Effector CD8-positive, alpha-beta T cell (primary cell): Measurements from ENCODE around the gene MDM2.

Experiments used
- DNase-seq: peaks from one replicate; lab custom pipeline; 2025; lab: John Stamatoyannopoulos, UW

MDM2 gene

GRCh38 chr12:68878846-68879245 lies 70.9 kb downstream of the MDM2 start:
- no peak for DNase-seq

DNA sequence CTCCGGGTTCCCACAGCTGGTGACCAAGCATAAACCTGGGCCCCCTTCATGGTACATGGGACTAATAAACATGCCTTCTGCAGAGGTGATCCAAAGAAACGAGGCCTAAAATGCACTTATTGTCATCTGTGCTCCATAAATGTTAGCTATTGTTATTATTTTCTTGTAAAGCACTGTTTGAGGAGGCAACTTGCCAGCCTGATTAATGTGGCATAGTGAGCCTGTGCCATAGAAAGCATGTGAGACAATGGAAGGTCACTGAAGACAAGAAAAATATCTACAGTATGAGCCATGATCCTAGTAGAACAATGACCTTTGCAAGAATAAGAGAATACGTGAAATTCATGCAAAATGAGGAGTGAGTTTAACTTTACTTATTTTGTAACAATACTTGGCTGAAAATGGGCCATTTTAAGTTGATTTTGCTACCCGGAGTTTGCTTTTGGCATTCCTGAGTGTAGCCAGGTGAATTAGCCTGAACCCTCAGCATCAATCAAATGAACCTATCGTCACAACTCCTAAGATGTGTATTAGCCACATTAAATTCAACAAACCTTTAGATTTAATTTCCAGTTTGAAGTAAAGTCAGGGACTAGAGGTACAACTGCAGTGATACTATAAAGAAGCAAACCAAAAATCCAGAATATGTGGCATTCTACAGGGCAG lies 72.8 kb downstream of the MDM2 start:
- DNase-seq, result no peak

DNA sequence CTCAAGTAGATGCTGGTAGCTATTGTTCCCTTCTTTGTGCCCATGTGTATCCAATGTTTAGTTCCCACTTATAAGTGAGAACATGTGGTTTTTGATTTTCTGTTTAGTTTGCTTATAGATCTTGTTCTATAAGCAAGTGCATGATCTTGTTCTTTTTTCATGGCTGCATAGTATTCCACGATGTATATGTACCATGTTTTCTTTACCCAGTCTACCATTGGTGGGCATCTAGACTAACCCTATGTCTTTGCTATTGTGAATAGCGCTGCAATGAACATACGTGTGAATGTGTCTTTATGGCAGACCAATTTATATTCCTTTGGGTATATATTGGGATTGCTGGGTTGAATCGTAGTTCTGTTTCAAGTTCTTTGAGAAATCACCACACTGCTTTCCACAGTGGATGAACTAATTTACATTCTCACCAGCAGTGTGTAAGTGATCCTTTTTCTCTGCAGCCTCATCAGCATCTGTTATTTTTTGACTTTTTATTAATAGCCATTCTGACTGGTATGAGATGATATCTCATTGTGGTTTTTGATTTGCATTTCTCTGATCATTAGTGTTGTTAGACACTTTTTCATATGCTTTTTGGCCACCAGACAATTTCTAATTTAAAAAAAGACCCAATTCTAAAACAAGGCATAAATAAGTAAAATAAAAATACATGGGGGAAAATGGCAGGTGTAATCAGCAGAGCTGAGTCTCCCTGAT lies 74.4 kb downstream of the MDM2 start:
- DNase-seq, result no peak

- no peak for DNase-seq
These were observed 75.2 kb downstream of the MDM2 start for GRCh38 chr12:68883151-68883550.

- no peak for DNase-seq
These were observed 76.3 kb downstream of the MDM2 start for GRCh38 chr12:68884251-68884650.

GRCh38 chr12:68885381-68885780 lies 77.4 kb downstream of the MDM2 start:
- no peak for DNase-seq

GRCh38 chr12:68886636-68887572 lies 78.9 kb downstream of the MDM2 start:
- no peak for DNase-seq

DNA sequence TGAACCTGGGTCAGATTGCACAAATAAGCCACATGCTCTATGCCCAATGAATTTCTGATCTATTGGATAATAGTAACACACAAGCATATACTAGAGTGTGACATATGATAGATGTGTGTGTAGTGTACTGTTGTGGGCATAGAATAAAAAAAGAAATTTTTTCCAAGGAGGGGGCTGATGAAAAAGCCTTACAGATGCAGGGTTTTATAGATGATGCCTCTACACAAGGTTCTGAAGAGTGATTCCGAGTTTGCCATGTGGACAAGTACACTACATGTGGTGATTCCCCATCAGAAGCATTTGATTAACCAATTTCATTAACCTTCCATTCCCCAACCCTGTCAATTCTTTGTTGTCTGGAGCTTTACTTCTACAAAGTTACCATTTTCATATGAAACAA lies 79.7 kb downstream of the MDM2 start:
- DNase-seq, result no peak

GRCh38 chr12:68888243-68888642 lies 80.3 kb downstream of the MDM2 start:
- no peak for DNase-seq

DNA sequence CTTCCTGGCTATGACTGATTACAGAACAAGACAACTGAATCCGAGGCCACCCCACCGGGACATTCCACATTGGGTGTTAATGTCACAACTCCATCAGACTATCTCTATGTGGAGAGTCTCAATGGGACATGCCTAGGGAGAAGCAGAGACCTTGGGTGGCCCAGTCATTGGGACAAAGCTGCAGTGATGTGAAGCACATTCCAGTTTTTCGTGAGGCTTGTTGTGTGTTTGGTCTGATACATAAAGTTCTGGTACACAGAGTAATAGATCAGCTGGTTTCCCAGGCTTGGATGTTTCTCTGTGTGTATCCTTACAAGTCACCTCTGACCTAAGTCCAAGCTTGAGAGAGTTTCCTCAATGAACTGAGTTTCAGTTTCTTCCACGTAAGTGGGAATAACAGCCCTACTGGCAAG lies 82.7 kb downstream of the MDM2 start:
- DNase-seq, result no peak

GRCh38 chr12:68891141-68891540 lies 83.2 kb downstream of the MDM2 start:
- DNase-seq, result no peak

- no peak for DNase-seq
These were observed 85.2 kb downstream of the MDM2 start for GRCh38 chr12:68893201-68893600.

DNA sequence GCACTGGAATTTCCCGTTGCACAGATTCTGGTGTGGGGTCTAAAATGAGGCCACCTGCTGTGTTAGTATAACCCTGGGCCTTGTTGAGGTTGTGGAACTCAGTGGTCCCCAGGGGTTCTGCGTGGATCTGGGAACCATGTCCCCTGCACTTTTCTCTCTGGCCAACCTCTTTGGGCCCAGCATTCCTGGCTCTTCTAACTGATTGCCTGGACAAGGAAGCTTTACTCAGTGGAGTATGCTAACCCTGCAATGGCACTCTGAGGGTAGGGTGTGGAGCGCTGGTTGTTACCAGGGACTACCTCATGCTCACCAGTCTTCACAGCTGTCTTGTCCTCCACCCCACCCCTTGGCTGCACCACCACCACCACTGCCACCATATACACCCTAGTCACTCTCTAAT lies 85.8 kb downstream of the MDM2 start:
- DNase-seq, result no peak

- DNase-seq, result no peak
These were observed 86.4 kb downstream of the MDM2 start for GRCh38 chr12:68894276-68894855.

DNA sequence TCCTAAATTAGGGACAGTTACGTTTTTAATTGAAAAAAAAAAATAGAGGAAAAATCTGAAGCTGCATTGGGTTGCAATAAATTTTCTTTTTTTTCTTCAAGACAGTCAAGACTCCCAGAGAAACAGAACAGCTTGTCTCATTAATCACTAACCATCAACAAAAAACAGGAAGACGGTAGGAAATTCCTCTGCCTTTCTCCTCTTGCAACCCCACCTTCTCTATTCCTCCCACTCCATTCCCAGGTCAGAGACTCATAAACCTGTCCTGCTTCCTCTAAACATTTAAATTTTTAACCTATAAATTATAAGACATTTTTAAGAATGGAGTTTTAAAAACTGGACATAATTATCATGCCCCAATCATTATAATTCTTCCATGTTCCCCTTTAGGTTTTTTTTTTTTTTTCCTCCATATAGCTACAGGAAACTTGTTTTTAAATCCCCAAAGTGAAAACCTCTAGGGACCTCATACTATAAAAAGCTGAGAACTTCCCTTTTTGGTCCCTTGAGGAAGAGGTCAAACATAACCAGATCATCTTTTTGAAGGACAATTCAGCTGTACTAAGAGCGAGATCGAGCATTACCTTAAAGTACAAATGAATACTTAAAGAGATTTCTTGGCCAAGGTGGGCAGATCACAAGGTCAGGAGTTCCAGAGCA lies 89.0 kb downstream of the MDM2 start:
- DNase-seq, result no peak

GRCh38 chr12:68899251-68899771 lies 91.3 kb downstream of the MDM2 start:
- no peak for DNase-seq

DNA sequence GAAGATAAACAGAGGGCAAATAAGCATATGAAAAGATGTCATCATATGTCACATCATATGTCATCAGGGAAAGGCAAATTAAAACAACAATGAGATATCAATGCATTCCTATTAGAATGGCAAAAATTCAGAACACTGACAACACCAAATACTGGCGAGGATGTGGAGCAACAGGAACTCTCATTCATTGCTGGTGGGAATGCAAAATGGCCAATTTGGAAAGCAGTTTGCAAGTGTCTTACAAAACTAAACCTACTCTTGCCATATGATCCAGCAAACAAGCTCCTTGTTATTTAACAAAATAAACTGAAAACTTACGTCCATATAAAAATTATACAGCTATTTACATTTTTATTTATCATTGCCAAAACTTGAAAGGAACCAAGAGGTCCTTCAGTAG lies 92.3 kb downstream of the MDM2 start:
- DNase-seq, result no peak
